ENCODE data around the gene NDUFAF3. TPM values are rescaled to one million over a fixed set of nuclear protein-coding genes. Genes with fewer than 3 reads are reported as not detected.

The NDUFAF3 gene
- total RNA-seq, 1 experiment from 2014 or later, result 91.0 TPM

DNA sequence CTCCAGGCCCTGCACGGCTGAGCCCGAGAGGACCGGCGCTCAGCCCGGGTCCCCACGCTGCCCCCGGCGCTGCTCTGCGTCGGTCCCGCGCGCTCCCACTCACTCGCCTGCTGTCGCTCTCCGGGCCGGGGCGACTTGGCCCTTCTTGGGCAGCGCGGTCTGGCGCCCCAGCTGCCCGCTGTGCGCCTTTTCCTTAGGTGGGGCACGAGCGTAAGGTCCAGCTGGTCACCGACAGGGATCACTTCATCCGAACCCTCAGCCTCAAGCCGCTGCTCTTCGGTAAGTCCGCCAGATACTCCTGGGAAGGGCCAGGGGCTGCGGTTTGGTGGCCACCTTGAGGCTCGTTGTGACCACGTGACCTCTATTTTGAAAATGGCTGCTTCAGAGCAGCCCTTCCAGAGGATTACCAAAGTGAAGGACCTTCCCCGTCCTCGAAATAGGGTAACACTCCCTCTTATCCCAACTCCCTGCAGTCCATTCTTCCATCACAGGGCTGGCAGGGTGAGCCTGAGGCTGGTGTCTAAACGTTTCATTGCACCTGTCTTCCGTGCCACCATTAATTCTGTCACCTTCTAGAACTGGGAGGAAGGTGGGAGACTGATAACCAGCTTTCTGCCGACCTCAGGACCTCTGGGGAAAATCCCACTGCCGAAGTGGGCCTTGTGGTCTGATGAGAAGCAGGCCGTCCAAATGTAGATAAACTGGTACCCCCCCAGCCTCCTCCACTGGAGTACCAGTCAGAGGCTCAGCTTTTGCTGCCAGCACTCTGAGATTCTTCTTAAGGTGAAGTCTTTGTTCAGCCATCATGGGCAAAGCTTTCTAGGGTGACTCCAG is 31.1 kb upstream of the NDUFAF3 start (continued):
- TF ChIP-seq, protein P1, sequence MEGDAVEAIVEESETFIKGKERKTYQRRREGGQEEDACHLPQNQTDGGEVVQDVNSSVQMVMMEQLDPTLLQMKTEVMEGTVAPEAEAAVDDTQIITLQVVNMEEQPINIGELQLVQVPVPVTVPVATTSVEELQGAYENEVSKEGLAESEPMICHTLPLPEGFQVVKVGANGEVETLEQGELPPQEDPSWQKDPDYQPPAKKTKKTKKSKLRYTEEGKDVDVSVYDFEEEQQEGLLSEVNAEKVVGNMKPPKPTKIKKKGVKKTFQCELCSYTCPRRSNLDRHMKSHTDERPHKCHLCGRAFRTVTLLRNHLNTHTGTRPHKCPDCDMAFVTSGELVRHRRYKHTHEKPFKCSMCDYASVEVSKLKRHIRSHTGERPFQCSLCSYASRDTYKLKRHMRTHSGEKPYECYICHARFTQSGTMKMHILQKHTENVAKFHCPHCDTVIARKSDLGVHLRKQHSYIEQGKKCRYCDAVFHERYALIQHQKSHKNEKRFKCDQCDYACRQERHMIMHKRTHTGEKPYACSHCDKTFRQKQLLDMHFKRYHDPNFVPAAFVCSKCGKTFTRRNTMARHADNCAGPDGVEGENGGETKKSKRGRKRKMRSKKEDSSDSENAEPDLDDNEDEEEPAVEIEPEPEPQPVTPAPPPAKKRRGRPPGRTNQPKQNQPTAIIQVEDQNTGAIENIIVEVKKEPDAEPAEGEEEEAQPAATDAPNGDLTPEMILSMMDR (IDR thresholded peaks at IDR 0.05 in 2 of 3, conservative IDR thresholded peaks at IDR 0.05 in 1 of 3; ENCODE audit: borderline replicate concordance in 1 of 3, insufficient read depth in 1 of 3, low read depth in 2 of 3, low read length in 2 of 3), result no peak
- TF ChIP-seq POLR2AphosphoS5 (IDR thresholded peaks at IDR 0.05; ENCODE audit: low read depth, low read length), result 0 out of 2 replicates have a peak, but pooled peaks have one; percentile 19
- TF ChIP-seq RAD21 (IDR thresholded peaks at IDR 0.05; ENCODE audit: low read depth), result no peak
- no peak for TF ChIP-seq CEBPB (IDR thresholded peaks at IDR 0.05; ENCODE audit: low read depth)
- peak; percentile 80 for TF ChIP-seq YY1 (IDR thresholded peaks at IDR 0.05; ENCODE audit: extremely low read depth, insufficient replicate concordance, low read depth, low read length)
- no peak for TF ChIP-seq JUND (IDR thresholded peaks at IDR 0.05)
- no peak for TF ChIP-seq CBX3 (IDR thresholded peaks at IDR 0.05; ENCODE audit: low read depth)
- TF ChIP-seq, protein P2, sequence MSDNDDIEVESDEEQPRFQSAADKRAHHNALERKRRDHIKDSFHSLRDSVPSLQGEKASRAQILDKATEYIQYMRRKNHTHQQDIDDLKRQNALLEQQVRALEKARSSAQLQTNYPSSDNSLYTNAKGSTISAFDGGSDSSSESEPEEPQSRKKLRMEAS (IDR thresholded peaks at IDR 0.05), result peak; percentile 80
- TF ChIP-seq EGR1 (IDR thresholded peaks at IDR 0.05; ENCODE audit: low read depth), result no peak
- no peak for TF ChIP-seq TCF7L2 (IDR thresholded peaks at IDR 0.05; ENCODE audit: borderline replicate concordance, extremely low read depth, insufficient read depth, insufficient read length)
- TF ChIP-seq ZNF274 (IDR thresholded peaks at IDR 0.05; ENCODE audit: low read depth, low read length), result no peak

All from HCT116 (cell line).